GM21447 (cell line): Measurements from ENCODE around the gene HRG.
"Not testable (repeated sequence)": the region's sequence is repeated elsewhere in the genome, so short reads cannot be mapped to it uniquely, and the experiment has no call there.

Source experiments
- ATAC-seq: cut with Tn5 transposase; IDR thresholded peaks from one replicate; pipeline ENCODE4 v1.9.1; 2021; ENCODE audit not compliant: unreplicated experiment

The HRG gene, protein sequence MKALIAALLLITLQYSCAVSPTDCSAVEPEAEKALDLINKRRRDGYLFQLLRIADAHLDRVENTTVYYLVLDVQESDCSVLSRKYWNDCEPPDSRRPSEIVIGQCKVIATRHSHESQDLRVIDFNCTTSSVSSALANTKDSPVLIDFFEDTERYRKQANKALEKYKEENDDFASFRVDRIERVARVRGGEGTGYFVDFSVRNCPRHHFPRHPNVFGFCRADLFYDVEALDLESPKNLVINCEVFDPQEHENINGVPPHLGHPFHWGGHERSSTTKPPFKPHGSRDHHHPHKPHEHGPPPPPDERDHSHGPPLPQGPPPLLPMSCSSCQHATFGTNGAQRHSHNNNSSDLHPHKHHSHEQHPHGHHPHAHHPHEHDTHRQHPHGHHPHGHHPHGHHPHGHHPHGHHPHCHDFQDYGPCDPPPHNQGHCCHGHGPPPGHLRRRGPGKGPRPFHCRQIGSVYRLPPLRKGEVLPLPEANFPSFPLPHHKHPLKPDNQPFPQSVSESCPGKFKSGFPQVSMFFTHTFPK

DNA sequence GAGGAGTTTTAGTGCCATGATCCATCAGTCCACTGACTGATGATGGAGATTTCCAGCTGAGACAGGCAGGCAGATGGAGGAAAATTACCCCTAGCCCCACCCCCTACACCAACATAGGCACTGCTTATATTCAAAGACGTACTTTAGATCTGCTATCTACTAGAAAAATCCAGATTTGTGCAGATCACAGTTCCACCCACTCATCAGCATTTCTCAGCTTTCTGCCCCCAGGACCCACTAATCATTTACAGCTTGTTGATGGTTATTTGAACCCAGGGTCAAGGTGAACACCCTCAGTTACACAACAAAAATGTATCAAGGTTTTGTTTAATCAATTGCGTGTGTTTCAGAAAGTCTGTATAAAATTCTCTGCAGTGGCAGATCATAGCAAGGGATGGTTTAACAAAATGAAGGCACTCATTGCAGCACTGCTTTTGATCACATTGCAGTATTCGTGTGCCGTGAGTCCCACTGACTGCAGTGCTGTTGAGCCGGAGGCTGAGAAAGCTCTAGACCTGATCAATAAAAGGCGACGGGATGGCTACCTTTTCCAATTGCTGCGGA, at the start of gene HRG:
TSS of gene HRG (plus strand) at position 390 of the 564 bp plus-strand sequence. CDS start at position 408, 18 bp downstream.
- ATAC-seq, result no peak

DNA sequence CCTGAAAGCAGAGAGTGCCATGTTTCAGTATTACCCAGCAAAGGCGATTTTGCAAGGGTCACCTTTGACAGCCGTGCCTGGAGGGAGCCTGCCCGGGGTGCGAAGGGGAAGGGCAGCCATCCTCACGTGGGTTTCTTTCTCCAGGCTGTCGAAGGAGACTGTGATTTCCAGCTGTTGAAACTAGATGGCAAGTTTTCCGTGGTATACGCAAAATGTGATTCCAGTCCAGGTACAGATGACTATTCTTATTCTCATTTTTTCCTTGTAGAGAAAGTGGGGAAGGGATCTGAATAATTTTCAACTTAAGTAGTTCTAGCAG, 49.6 kb upstream of the HRG start:
- no peak for ATAC-seq

DNA sequence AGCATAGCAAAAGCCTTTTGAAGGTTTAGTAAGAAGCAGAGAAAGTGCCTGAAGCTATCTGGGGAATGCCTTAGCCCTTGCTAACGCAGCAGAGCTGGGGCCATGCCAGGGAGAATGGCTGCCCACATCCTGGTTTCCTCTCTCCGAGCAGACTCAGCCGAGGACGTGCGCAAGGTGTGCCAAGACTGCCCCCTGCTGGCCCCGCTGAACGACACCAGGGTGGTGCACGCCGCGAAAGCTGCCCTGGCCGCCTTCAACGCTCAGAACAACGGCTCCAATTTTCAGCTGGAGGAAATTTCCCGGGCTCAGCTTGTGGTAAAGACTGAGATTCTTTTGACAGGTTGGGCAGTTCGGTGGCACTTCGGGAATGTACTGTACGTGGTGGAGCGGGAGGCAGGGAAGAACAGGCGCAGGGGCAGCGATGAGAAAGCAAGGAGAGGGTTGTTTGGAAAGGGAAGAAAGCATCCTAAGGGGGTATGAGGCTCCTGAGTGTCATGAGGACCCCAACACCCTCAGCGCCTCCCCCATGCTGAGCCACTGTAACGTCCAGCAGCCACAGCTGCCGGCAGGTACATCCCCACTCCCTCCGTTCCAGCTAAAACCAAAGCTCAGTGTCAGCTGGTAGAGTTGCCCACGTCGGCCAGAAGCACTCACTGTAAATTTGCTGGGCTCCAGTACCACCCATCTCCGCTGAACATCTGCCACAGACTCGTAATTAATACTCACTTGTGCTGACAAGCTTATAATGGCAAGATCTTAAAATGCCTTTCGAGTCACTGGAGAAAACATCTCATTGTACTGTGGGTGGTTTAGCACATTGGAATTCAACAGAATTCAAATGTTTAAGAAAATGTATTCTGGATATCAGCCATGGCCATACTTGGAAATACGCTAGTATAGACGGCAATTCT, 48.5 kb upstream of the HRG start:
- peak; percentile 96 for ATAC-seq

GRCh38 chr3:186618318-186618938, 47.4 kb upstream of the HRG start:
- ATAC-seq, result no peak

DNA sequence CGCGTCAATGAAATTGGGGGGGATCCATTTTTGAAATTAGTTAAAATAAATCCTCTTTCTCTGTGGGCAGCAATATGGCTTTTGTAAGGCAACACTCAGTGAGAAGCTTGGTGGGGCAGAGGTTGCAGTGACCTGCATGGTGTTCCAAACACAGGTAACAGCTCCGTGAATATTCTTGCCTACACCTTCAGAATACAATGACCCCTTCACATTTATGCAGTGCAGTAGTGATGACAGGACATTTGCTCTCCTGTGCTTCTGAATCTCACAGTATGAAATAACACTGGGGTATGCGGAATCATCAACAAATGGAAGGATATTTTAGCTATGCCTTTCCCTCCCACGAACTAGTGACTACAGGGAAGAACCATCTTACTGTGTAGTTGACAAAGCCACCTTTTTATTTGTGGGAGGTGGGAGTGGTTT, 46.0 kb upstream of the HRG start:
- ATAC-seq, result no peak

GRCh38 chr3:186620213-186621092, 45.4 kb upstream of the HRG start:
- no peak for ATAC-seq

GRCh38 chr3:186621894-186622650, 43.7 kb upstream of the HRG start:
- ATAC-seq, result no peak

GRCh38 chr3:186622651-186623310, 43.0 kb upstream of the HRG start:
- ATAC-seq, result no peak

DNA sequence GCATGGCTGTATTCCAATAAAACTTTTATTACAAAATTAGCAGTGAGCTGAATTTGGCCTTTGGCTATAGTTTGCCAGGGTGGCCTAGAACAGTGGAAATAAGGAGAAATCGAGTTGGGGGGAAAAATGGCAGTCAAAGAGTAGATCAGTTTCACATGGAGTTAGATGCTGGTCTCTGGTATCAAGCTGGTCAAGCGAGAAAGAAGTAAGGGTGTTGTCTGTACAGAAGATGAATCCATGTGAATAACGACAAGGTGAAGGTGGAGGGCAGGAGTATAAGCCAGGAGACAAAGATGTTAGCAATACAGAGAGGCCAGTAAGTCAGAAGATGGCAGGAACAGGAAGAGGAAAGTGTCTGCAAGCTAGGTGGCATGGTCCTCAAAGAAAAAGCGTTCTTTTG, 41.2 kb upstream of the HRG start:
- ATAC-seq, result no peak

- ATAC-seq, result no peak
Observed at GRCh38 chr3:186625600-186626042, 40.2 kb upstream of the HRG start.

- no peak for ATAC-seq
Observed at GRCh38 chr3:186626254-186626847, 39.5 kb upstream of the HRG start.

DNA sequence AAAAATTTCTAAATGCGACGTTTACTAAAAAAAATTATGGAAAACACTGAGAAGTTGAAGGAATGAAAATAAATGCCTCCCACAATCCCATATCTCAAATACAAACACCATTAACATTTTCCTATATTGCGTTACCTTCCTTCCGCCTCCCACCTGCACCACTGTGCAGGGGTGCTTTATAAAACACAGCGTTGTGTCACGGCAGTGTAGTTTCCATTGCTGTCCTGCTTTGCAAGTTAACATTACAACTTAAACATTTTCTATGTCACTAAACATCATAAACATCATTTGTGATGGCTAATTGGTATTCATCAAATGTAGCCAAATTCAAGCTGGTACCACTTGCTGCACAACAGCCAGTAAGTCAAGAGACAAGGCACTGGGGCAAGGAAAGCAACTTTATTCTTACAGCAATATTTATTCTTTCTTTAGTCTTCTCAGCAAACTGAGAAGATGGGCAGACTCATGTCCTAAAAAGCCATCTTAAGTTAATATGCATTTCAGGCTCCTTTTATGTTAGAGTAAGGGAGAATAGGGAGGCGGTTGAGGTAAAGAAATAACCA, 37.9 kb upstream of the HRG start:
- no peak for ATAC-seq

DNA sequence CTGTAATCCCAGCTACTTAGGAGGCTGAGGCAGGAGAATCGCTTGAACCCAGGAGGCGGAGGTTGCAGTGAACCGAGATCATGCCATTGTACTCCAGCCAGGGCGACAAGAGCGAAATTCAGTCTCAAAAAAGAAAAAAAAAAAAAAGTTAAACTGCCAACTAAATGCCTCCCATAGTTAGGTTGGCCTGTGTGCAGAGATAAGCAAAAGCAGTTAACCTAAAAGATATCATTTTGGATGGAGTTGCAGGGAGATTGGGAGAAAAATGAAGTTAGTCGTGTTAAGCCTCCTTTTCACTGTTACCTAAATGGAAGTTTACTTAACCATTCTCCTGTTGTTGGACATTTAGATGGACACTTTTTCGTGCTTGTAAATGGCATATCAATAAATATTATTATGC, 37.1 kb upstream of the HRG start:
- no peak for ATAC-seq

DNA sequence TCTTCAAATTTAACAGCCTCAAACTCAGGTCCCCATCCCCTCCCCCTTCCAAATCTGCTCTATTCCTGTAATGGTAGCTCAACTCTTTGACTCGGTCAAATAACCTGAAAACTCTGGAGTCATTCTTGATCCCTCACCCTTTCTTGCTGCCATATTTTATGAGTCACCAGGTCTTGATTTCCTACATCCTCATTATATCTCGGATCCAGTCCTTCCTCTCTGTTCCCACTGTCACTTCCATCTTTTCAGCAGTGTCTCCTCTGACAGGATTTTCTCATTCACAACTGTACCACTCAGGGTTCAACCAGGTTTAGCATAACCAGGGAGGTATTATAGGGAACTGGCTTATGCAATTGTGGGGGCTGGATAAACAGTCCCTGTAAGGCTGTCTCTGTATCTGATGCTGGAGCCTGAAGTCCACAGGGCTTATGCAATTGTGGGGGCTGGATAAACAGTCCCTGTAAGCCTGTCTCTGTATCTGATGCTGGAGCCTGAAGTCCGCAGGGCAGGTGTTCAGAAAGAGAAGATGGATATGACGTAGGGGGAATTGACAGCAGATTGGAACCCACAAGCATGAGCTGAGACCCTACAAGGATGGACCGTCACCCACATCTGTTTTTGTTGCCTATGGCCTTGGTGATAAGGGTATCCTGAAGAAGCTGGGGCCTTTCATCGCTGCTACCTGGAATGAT, 34.7 kb upstream of the HRG start:
- ATAC-seq, result no peak

DNA sequence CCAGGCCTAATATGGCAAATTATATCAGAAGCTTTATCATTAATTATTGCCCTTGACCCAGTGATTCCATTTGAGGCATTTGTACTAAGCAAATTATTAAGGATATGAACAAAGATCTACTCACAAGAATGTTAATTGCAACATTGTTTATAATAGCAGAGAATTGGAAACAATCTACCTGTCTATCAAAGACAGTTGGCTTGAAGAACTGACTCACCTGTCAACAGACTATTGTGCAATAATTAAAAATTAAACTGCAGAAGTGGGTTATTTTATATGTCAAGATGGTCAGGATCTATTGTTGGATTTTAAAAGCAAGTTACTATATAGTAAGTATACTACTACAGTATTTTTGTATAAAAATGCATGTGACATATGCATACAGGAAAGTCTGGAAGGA, 32.3 kb upstream of the HRG start:
- ATAC-seq, result no peak

DNA sequence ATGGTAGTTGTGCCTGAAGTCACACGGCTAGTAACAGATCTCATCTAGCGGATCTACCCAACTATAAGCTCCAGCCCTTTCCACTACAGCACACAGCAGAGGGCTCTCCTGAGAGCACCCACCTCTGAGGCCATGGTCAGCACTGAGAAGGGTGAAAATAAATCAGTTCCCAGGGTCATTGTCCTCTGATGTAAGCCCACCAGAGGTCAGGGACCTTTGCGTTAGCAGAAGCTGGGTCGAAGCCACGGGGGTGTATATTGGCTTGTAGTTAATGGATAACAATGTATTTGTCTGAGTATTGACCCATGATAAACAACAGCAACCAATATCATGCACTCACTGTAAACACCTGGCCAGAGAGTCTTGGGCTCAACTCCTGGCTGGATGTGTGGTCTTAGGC, 31.6 kb upstream of the HRG start:
- not testable (repeated sequence) for ATAC-seq

DNA sequence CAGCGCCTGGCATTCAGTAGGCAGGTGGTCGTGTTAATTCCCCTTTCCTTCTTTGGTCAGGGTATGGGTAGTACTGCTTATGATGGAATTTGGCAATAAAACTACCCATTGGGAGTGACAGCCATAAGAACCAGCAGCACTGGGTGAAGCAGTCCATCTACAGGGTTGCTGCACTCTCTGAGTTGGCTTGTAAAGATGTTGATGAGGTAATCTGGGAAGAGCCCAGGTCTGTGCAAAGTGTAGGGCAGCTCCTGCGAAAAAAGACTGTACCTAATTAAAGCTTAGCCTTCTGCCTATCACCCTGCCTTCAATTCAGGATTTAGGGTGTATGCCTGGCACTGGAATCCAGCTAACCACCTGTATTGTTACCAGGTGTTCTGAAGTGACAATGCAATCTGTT, 30.3 kb upstream of the HRG start:
- ATAC-seq, result no peak

- ATAC-seq, result no peak
Observed at GRCh38 chr3:186636536-186636935, 29.3 kb upstream of the HRG start.
